ENCODE results near the gene SLC35F4.
"Not testable (repeated sequence)": the region's sequence is repeated elsewhere in the genome, so short reads cannot be mapped to it uniquely, and the experiment has no call there.

SLC35F4 gene

GRCh38 chr14:57709909-57710308 is 156.0 kb downstream of the SLC35F4 start:
- Histone ChIP-seq H3K27me3 (ENCODE audit: insufficient read depth, low read length, poor library complexity, severe bottlenecking) (no peaks in the 10 kb centered on the region), H3K36me3 (ENCODE audit: insufficient read depth, low read length) (no peaks in the 10 kb centered on the region), H3K9me3 (ENCODE audit: insufficient read depth, low read depth, low read length) (no peaks in the 10 kb centered on the region), H2AFZ (ENCODE audit: low read length) (no peak overlapping the region), H3K4me1 (ENCODE audit: insufficient read depth, low read length, poor library complexity, severe bottlenecking) (no peaks in the 10 kb centered on the region), H3F3A (ENCODE audit: low read depth) (no peaks in the 10 kb centered on the region), H3K4me3 (ENCODE audit: low read length, poor library complexity, severe bottlenecking) (no peak overlapping the region), H3K9ac (ENCODE audit: low read depth, low read length, poor library complexity, severe bottlenecking) (no peak overlapping the region), H3K4me2 (ENCODE audit: low read depth, low read length, poor library complexity, severe bottlenecking) (no peak overlapping the region), H3K79me2 (ENCODE audit: insufficient read depth, low read length) (no peaks in the 10 kb centered on the region), H4K20me1 (ENCODE audit: insufficient read depth, low read length, poor library complexity, severe bottlenecking) (no peaks in the 10 kb centered on the region), H3K9me2 (replicated peaks; ENCODE audit: low read depth, low read length) (no peaks in the 10 kb centered on the region)
- TF ChIP-seq EZH2phosphoT487 (IDR thresholded peaks at IDR 0.05; ENCODE audit: borderline replicate concordance) = no peak
- no peak for TF ChIP-seq CTCF (conservative IDR thresholded peaks at IDR 0.05; ENCODE audit: low read length)

GRCh38 chr14:57709086-57709485 is 156.8 kb downstream of the SLC35F4 start:
- not testable (repeated sequence) for H3K9ac ChIP-seq (ENCODE audit: low read depth, low read length, poor library complexity, severe bottlenecking); H2AFZ ChIP-seq (ENCODE audit: low read length); H4K20me1 ChIP-seq (ENCODE audit: insufficient read depth, low read length, poor library complexity, severe bottlenecking); H3K4me2 ChIP-seq (ENCODE audit: low read depth, low read length, poor library complexity, severe bottlenecking); H3K9me3 ChIP-seq (ENCODE audit: insufficient read depth, low read depth, low read length); H3K4me1 ChIP-seq (ENCODE audit: insufficient read depth, low read length, poor library complexity, severe bottlenecking); H3K79me2 ChIP-seq (ENCODE audit: insufficient read depth, low read length); H3F3A ChIP-seq (ENCODE audit: low read depth); H3K36me3 ChIP-seq (ENCODE audit: insufficient read depth, low read length); H3K9me2 ChIP-seq (replicated peaks; ENCODE audit: low read depth, low read length); H3K27me3 ChIP-seq (ENCODE audit: insufficient read depth, low read length, poor library complexity, severe bottlenecking); H3K4me3 ChIP-seq (ENCODE audit: low read length, poor library complexity, severe bottlenecking)

- TF ChIP-seq EZH2phosphoT487 (IDR thresholded peaks at IDR 0.05; ENCODE audit: borderline replicate concordance) = no peak
- no peak for TF ChIP-seq CTCF (conservative IDR thresholded peaks at IDR 0.05; ENCODE audit: low read length)
These were observed 158.7 kb downstream of the SLC35F4 start for GRCh38 chr14:57707219-57707618.

GRCh38 chr14:57704763-57705162 is 161.1 kb downstream of the SLC35F4 start:
- H3K4me3 ChIP-seq (ENCODE audit: low read length, poor library complexity, severe bottlenecking) = no peak overlapping the region

More at GRCh38 chr14:57707219-57707618, 158.7 kb downstream of the SLC35F4 start:
- Histone ChIP-seq H3K27me3 (ENCODE audit: insufficient read depth, low read length, poor library complexity, severe bottlenecking) (no peaks in the 10 kb centered on the region), H3K9ac (ENCODE audit: low read depth, low read length, poor library complexity, severe bottlenecking) (no peak overlapping the region), H4K20me1 (ENCODE audit: insufficient read depth, low read length, poor library complexity, severe bottlenecking) (no peaks in the 10 kb centered on the region), H3K4me2 (ENCODE audit: low read depth, low read length, poor library complexity, severe bottlenecking) (no peak overlapping the region), H3K9me2 (replicated peaks; ENCODE audit: low read depth, low read length) (no peaks in the 10 kb centered on the region), H3F3A (ENCODE audit: low read depth) (no peaks in the 10 kb centered on the region), H3K9me3 (ENCODE audit: insufficient read depth, low read depth, low read length) (no peaks in the 10 kb centered on the region), H3K4me3 (ENCODE audit: low read length, poor library complexity, severe bottlenecking) (no peak overlapping the region), H2AFZ (ENCODE audit: low read length) (no peak overlapping the region), H3K36me3 (ENCODE audit: insufficient read depth, low read length) (no peaks in the 10 kb centered on the region), H3K4me1 (ENCODE audit: insufficient read depth, low read length, poor library complexity, severe bottlenecking) (no peaks in the 10 kb centered on the region), H3K79me2 (ENCODE audit: insufficient read depth, low read length) (no peaks in the 10 kb centered on the region)

More at GRCh38 chr14:57704763-57705162, 161.1 kb downstream of the SLC35F4 start:
- Histone ChIP-seq H3K9ac (ENCODE audit: low read depth, low read length, poor library complexity, severe bottlenecking) (no peak overlapping the region), H3K9me3 (ENCODE audit: insufficient read depth, low read depth, low read length) (no peaks in the 10 kb centered on the region), H3K27me3 (ENCODE audit: insufficient read depth, low read length, poor library complexity, severe bottlenecking) (no peaks in the 10 kb centered on the region), H3F3A (ENCODE audit: low read depth) (no peaks in the 10 kb centered on the region), H3K79me2 (ENCODE audit: insufficient read depth, low read length) (no peaks in the 10 kb centered on the region), H3K4me2 (ENCODE audit: low read depth, low read length, poor library complexity, severe bottlenecking) (no peak overlapping the region), H3K4me1 (ENCODE audit: insufficient read depth, low read length, poor library complexity, severe bottlenecking) (no peaks in the 10 kb centered on the region), H3K36me3 (ENCODE audit: insufficient read depth, low read length) (no peaks in the 10 kb centered on the region), H2AFZ (ENCODE audit: low read length) (no peak overlapping the region), H3K9me2 (replicated peaks; ENCODE audit: low read depth, low read length) (no peaks in the 10 kb centered on the region), H4K20me1 (ENCODE audit: insufficient read depth, low read length, poor library complexity, severe bottlenecking) (no peaks in the 10 kb centered on the region)
- TF ChIP-seq CTCF (conservative IDR thresholded peaks at IDR 0.05; ENCODE audit: low read length) (no peak), EZH2phosphoT487 (IDR thresholded peaks at IDR 0.05; ENCODE audit: borderline replicate concordance) (no peak)
